Measurements from ENCODE around the gene PCDHB8. TPM values are rescaled to one million over a fixed set of nuclear protein-coding genes. Genes with fewer than 3 reads are reported as not detected.
"Not testable (repeated sequence)": the region's sequence is repeated elsewhere in the genome, so short reads cannot be mapped to it uniquely, and the experiment has no call there.

The PCDHB8 gene
- total and polyA plus RNA-seq, 2 donors = 0.05 TPM

DNA sequence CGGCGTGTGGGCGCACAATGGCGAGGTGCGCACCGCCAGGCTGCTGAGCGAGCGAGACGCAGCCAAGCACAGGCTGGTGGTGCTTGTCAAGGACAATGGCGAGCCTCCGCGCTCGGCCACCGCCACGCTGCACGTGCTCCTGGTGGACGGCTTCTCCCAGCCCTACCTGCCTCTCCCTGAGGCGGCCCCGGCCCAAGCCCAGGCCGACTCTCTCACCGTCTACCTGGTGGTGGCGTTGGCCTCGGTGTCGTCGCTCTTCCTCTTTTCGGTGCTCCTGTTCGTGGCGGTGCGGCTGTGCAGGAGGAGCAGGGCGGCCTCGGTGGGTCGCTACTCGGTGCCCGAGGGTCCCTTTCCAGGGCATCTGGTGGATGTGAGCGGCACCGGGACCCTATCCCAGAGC, 25.5 kb upstream of the PCDHB8 start:
- WGBS = 36% methylated on average over 36 of the region's 36 CpGs
- H3K27ac ChIP-seq (ENCODE audit: low read depth in 1 of 2, low read length in 1 of 2); H3K36me3 ChIP-seq (ENCODE audit: control insufficient read depth in 2 of 2, insufficient read depth in 2 of 2, low read length in 1 of 2); H3K4me3 ChIP-seq (ENCODE audit: low read length in 2 of 2); H3K4me1 ChIP-seq (ENCODE audit: control insufficient read depth in 2 of 2, insufficient read depth in 2 of 2, low read length in 2 of 2); H3K9me3 ChIP-seq (ENCODE audit: control insufficient read depth in 2 of 2, insufficient read depth in 1 of 2, low read length in 1 of 2); DNase-seq (ENCODE audit: low read depth in 6 of 9, low spot score in 9 of 9): not testable (repeated sequence)
- peaks cover 0 to 27% of the 10 kb centered on the region in 2 donors for H3K27me3 ChIP-seq (ENCODE audit: control insufficient read depth in 2 of 2, insufficient read depth in 1 of 2, low read length in 1 of 2)

DNA sequence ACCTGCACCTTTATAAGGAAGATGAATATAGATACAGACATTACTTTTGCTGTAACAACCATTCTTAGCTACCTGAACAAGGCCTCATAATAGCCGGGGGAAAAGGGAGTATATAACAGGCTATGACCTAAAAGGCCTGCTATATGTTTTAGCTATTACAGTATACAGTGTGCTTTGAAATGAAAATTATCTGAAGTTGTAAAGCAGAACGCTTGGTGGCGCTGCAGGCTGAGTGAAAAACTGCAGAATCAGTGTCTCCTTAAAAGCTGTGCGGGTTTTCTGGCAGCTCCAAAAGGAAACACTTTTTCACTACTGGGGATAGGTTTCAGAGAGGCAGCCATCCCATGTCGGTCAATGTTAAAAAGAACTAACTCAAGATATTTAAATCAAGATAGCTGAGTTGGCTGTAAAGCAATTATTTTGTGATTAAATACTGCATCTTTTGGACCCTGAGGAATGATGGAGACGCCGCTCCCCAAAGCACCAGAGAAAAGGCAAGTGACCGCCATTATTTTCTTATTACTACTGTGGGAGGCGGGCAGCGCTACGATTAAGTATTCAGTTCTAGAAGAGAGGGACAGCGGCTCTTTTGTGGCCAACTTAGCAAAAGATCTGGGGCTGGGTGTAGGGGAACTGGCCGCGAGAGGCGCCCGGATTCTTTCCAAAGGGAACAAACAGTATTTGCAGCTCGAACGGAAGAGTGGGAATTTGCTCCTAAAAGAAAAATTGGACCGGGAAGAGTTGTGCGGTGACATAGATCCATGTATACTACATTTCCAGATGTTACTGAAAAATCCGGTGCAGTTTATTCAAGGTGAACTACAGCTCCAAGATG, 21.8 kb upstream of the PCDHB8 start:
- Histone ChIP-seq H3K4me3 (ENCODE audit: low read length in 2 of 2) (no peak overlapping the region), H3K27ac (ENCODE audit: low read depth in 1 of 2, low read length in 1 of 2) (no peak overlapping the region), H3K9me3 (ENCODE audit: control insufficient read depth in 2 of 2, insufficient read depth in 1 of 2, low read length in 1 of 2) (peaks cover 1 to 4% of the 10 kb centered on the region in 2 donors), H3K27me3 (ENCODE audit: control insufficient read depth in 2 of 2, insufficient read depth in 1 of 2, low read length in 1 of 2) (peaks cover 0 to 27% of the 10 kb centered on the region in 2 donors), H3K36me3 (ENCODE audit: control insufficient read depth in 2 of 2, insufficient read depth in 2 of 2, low read length in 1 of 2) (no peaks in the 10 kb centered on the region), H3K4me1 (ENCODE audit: control insufficient read depth in 2 of 2, insufficient read depth in 2 of 2, low read length in 2 of 2) (no peaks in the 10 kb centered on the region)
- 40% methylated on average over 21 of the region's 21 CpGs for WGBS
- DNase-seq (ENCODE audit: low read depth in 6 of 9, low spot score in 9 of 9) = no peak

DNA sequence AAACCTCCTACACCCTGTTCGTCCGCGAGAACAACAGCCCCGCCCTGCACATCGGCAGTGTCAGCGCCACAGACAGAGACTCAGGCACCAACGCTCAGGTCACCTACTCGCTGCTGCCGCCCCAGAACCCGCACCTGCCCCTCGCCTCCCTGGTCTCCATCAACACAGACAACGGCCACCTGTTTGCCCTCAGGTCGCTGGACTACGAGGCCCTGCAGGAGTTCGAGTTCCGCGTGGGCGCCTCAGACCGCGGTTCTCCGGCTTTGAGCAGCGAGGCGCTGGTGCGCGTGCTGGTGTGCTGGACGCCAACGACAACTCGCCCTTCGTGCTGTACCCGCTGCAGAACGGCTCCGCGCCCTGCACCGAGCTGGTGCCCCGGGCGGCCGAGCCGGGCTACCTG, 20.2 kb upstream of the PCDHB8 start:
- WGBS = 50% methylated on average over 38 of the region's 38 CpGs
- not testable (repeated sequence) for H3K9me3 ChIP-seq (ENCODE audit: control insufficient read depth in 2 of 2, insufficient read depth in 1 of 2, low read length in 1 of 2); DNase-seq (ENCODE audit: low read depth in 6 of 9, low spot score in 9 of 9); H3K27ac ChIP-seq (ENCODE audit: low read depth in 1 of 2, low read length in 1 of 2); H3K4me1 ChIP-seq (ENCODE audit: control insufficient read depth in 2 of 2, insufficient read depth in 2 of 2, low read length in 2 of 2); H3K4me3 ChIP-seq (ENCODE audit: low read length in 2 of 2); H3K36me3 ChIP-seq (ENCODE audit: control insufficient read depth in 2 of 2, insufficient read depth in 2 of 2, low read length in 1 of 2)
- peaks cover 0 to 17% of the 10 kb centered on the region in 2 donors for H3K27me3 ChIP-seq (ENCODE audit: control insufficient read depth in 2 of 2, insufficient read depth in 1 of 2, low read length in 1 of 2)

DNA sequence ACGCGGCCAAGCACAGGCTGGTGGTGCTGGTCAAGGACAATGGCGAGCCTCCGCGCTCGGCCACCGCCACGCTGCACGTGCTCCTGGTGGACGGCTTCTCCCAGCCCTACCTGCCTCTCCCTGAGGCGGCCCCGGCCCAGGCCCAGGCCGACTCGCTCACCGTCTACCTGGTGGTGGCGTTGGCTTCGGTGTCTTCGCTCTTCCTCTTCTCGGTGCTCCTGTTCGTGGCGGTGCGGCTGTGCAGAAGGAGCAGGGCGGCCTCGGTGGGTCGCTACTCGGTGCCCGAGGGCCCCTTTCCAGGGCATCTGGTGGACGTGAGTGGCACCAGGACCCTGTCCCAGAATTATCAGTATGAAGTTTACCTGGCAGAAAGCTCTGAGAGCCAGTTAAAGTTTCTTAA, 19.7 kb upstream of the PCDHB8 start:
- not testable (repeated sequence) for H3K36me3 ChIP-seq (ENCODE audit: control insufficient read depth in 2 of 2, insufficient read depth in 2 of 2, low read length in 1 of 2); H3K9me3 ChIP-seq (ENCODE audit: control insufficient read depth in 2 of 2, insufficient read depth in 1 of 2, low read length in 1 of 2); H3K27ac ChIP-seq (ENCODE audit: low read depth in 1 of 2, low read length in 1 of 2); DNase-seq (ENCODE audit: low read depth in 6 of 9, low spot score in 9 of 9); H3K4me1 ChIP-seq (ENCODE audit: control insufficient read depth in 2 of 2, insufficient read depth in 2 of 2, low read length in 2 of 2); H3K4me3 ChIP-seq (ENCODE audit: low read length in 2 of 2)
- H3K27me3 ChIP-seq (ENCODE audit: control insufficient read depth in 2 of 2, insufficient read depth in 1 of 2, low read length in 1 of 2) = peaks cover 0 to 15% of the 10 kb centered on the region in 2 donors
- WGBS = 44% methylated on average over 21 of the region's 28 CpGs

DNA sequence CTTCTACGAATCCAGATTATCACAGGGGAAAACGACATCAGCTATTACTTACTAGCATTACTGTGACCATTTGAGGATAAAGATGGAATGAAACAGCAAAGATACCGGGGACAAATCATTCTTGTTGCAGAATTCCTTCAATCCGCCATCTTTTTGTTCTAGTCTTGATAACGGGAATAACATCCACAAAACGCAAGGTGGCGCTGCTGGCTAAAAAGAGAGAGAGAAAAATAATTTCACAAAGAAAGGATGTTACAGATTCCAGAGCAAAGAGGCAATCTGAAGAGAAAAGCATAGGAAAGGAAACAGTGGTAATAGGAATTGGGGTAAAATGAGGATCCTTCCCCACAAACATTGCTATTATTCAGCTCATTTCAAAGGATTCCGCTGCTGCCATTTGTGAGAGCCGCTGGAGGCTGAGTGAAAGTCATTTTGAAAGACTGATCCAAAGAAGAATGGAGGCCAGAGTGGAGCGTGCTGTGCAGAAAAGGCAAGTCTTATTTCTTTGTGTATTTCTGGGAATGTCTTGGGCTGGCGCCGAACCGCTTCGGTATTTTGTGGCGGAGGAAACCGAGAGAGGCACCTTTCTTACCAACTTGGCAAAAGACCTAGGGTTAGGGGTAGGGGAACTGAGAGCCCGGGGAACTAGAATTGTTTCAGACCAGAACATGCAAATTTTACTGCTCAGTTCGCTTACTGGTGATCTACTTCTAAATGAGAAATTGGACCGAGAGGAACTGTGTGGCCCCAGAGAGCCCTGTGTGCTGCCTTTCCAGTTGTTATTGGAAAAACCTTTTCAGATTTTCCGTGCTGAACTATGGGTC, 5.0 kb upstream of the PCDHB8 start, which contains the start of gene PCDHB7:
Gene PCDHB7 (plus strand): TSS at position 264 of the 824 bp plus-strand sequence. CDS start 192 bp downstream, at position 456.
- Histone ChIP-seq H3K4me3 (ENCODE audit: low read length in 2 of 2) (no peak within 1 kb of the TSS), H3K27ac (ENCODE audit: low read depth in 1 of 2, low read length in 1 of 2) (no peak within 1 kb of the TSS), H3K27me3 (ENCODE audit: control insufficient read depth in 2 of 2, insufficient read depth in 1 of 2, low read length in 1 of 2) (peaks cover 0 to 22% of the 10 kb centered on the region in 2 donors), H3K36me3 (ENCODE audit: control insufficient read depth in 2 of 2, insufficient read depth in 2 of 2, low read length in 1 of 2) (no peaks in the 10 kb centered on the region), H3K4me1 (ENCODE audit: control insufficient read depth in 2 of 2, insufficient read depth in 2 of 2, low read length in 2 of 2) (no peaks in the 10 kb centered on the region), H3K9me3 (ENCODE audit: control insufficient read depth in 2 of 2, insufficient read depth in 1 of 2, low read length in 1 of 2) (peaks cover 6 to 10% of the 10 kb centered on the region in 2 donors)
- 36% methylated on average over 20 of the region's 20 CpGs for WGBS
- peak in 1 of 9 donors; percentile 10 for DNase-seq (ENCODE audit: low read depth in 6 of 9, low spot score in 9 of 9)

DNA sequence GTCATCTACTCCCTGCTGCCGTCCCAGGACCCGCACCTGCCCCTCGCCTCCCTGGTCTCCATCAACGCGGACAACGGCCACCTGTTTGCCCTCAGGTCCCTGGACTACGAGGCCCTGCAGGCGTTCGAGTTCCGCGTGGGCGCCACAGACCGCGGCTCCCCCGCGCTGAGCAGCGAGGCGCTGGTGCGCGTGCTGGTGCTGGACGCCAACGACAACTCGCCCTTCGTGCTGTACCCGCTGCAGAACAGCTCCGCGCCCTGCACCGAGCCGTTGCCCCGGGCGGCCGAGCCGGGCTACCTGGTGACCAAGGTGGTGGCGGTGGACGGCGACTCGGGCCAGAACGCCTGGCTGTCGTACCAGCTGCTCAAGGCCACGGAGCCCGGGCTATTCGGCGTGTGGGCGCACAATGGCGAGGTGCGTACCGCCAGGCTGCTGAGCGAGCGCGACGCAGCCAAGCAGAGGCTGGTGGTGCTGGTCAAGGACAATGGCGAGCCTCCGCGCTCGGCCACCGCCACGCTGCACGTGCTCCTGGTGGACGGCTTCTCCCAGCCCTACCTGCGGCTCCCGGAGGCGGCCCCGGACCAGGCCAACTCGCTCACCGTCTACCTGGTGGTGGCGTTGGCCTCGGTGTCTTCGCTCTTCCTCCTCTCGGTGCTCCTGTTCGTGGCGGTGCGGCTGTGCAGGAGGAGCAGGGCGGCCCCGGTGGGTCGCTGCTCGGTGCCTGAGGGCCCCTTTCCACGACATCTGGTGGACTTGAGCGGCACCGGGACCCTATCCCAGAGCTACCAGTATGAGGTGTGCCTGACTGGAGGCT, 3.1 kb upstream of the PCDHB8 start:
- not testable (repeated sequence) for H3K27ac ChIP-seq (ENCODE audit: low read depth in 1 of 2, low read length in 1 of 2); H3K4me1 ChIP-seq (ENCODE audit: control insufficient read depth in 2 of 2, insufficient read depth in 2 of 2, low read length in 2 of 2); H3K9me3 ChIP-seq (ENCODE audit: control insufficient read depth in 2 of 2, insufficient read depth in 1 of 2, low read length in 1 of 2); H3K4me3 ChIP-seq (ENCODE audit: low read length in 2 of 2); H3K36me3 ChIP-seq (ENCODE audit: control insufficient read depth in 2 of 2, insufficient read depth in 2 of 2, low read length in 1 of 2); DNase-seq (ENCODE audit: low read depth in 6 of 9, low spot score in 9 of 9)
- WGBS = 54% methylated on average over 75 of the region's 79 CpGs
- H3K27me3 ChIP-seq (ENCODE audit: control insufficient read depth in 2 of 2, insufficient read depth in 1 of 2, low read length in 1 of 2) = peaks cover 0 to 26% of the 10 kb centered on the region in 2 donors

DNA sequence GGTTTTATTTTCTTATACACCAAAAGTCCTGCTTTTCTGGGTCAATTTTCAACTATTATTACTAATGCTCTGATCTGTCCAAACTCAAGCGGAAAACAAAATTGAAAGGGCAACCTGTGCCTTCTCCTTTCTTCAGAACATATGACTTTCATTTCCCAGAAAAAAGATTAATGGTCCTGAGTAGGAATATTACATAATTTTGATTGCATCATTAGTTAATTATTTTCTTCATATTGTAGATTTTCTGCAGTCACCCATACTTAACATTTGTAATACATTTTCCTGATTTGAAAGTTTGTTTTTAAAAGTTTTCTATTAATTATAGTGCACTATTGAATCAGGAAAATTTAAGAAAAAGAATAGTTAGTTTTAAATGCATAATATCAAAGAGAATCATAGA, 1.7 kb upstream of the PCDHB8 start:
- Histone ChIP-seq H3K4me1 (ENCODE audit: control insufficient read depth in 2 of 2, insufficient read depth in 2 of 2, low read length in 2 of 2) (no peaks in the 10 kb centered on the region), H3K36me3 (ENCODE audit: control insufficient read depth in 2 of 2, insufficient read depth in 2 of 2, low read length in 1 of 2) (no peaks in the 10 kb centered on the region), H3K4me3 (ENCODE audit: low read length in 2 of 2) (no peak overlapping the region), H3K9me3 (ENCODE audit: control insufficient read depth in 2 of 2, insufficient read depth in 1 of 2, low read length in 1 of 2) (peaks cover 6 to 10% of the 10 kb centered on the region in 2 donors), H3K27me3 (ENCODE audit: control insufficient read depth in 2 of 2, insufficient read depth in 1 of 2, low read length in 1 of 2) (peaks cover 0 to 31% of the 10 kb centered on the region in 2 donors), H3K27ac (ENCODE audit: low read depth in 1 of 2, low read length in 1 of 2) (no peak overlapping the region)
- 73% methylated on average over 1 of the region's 1 CpG for WGBS
- no peak for DNase-seq (ENCODE audit: low read depth in 6 of 9, low spot score in 9 of 9)

DNA sequence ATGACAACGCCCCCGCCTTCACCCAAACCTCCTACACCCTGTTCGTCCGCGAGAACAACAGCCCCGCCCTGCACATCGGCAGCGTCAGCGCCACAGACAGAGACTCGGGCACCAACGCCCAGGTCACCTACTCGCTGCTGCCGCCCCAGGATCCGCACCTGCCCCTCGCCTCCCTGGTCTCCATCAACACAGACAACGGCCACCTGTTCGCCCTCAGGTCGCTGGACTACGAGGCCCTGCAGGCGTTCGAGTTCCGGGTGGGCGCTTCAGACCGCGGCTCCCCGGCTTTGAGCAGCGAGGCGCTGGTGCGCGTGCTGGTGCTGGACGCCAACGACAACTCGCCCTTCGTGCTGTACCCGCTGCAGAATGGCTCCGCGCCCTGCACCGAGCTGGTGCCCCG, 1.8 kb downstream of the PCDHB8 start:
- H3K27ac ChIP-seq (ENCODE audit: low read depth in 1 of 2, low read length in 1 of 2); H3K36me3 ChIP-seq (ENCODE audit: control insufficient read depth in 2 of 2, insufficient read depth in 2 of 2, low read length in 1 of 2); H3K4me3 ChIP-seq (ENCODE audit: low read length in 2 of 2); DNase-seq (ENCODE audit: low read depth in 6 of 9, low spot score in 9 of 9); H3K9me3 ChIP-seq (ENCODE audit: control insufficient read depth in 2 of 2, insufficient read depth in 1 of 2, low read length in 1 of 2); H3K4me1 ChIP-seq (ENCODE audit: control insufficient read depth in 2 of 2, insufficient read depth in 2 of 2, low read length in 2 of 2): not testable (repeated sequence)
- 50% methylated on average over 35 of the region's 39 CpGs for WGBS
- H3K27me3 ChIP-seq (ENCODE audit: control insufficient read depth in 2 of 2, insufficient read depth in 1 of 2, low read length in 1 of 2) = peaks cover 0 to 31% of the 10 kb centered on the region in 2 donors

Measured in thymus (tissue), 11 donors.